CD14-positive monocyte (primary cell): ENCODE measurements around the gene VAMP5. TPM values are rescaled to one million over a fixed set of nuclear protein-coding genes. Genes with fewer than 3 reads are reported as not detected.
A peak's percentile ranks its signal among the peaks of the same experiment; 100 is the strongest.

Experiments used
- DNase-seq, 3 donors: peaks; one replicate each; pipeline ENCODE4 v3.0.0-alpha.2; 2011 to 2022
- H2AFZ ChIP-seq: 2 replicates; pipeline ENCODE4 v1.6.0; 2012; ENCODE audit warnings: mild to moderate bottlenecking, low read depth, low read length, inconsistent platforms; ENCODE audit not compliant: insufficient read depth, poor library complexity, severe bottlenecking
- H3K27ac ChIP-seq, 2 donors: 1 replicate in 1 of 2; 2 replicates in 1 of 2; pipeline ENCODE4 v1.5.1; 2012 to 2013; ENCODE audit warnings: low read length in 2 of 2, control low read depth in 1 of 2, inconsistent platforms in 1 of 2, low read depth in 1 of 2, mild to moderate bottlenecking in 1 of 2
- H3K27me3 ChIP-seq, 2 donors: one replicate each; pipeline versions ENCODE4 v1.6.0 to v1.6.1; 2011 to 2013; ENCODE audit warnings: low read length in 2 of 2; ENCODE audit not compliant: control insufficient read depth in 2 of 2, insufficient read depth in 2 of 2
- H3K36me3 ChIP-seq, 2 donors: replicated peaks in 1 of 2; 1 replicate in 1 of 2; 2 replicates in 1 of 2; pipeline versions ENCODE4 v1.5.1 to v1.6.1; 2012 to 2013; ENCODE audit warnings: low read length in 2 of 2, control low read depth in 1 of 2, inconsistent platforms in 1 of 2, mild to moderate bottlenecking in 1 of 2; ENCODE audit not compliant: insufficient read depth in 2 of 2, control insufficient read depth in 1 of 2
- H3K4me1 ChIP-seq, 2 donors: 1 replicate in 1 of 2; 2 replicates in 1 of 2; pipeline versions ENCODE4 v1.5.1 to v1.6.1; 2012 to 2013; ENCODE audit warnings: low read length in 2 of 2, control low read depth in 1 of 2, inconsistent platforms in 1 of 2, mild to moderate bottlenecking in 1 of 2, moderate library complexity in 1 of 2; ENCODE audit not compliant: insufficient read depth in 2 of 2, control insufficient read depth in 1 of 2
- H3K4me2 ChIP-seq: replicated peaks from 2 replicates; pipeline ENCODE3; 2012; ENCODE audit warnings: low read length, moderate library complexity, mild to moderate bottlenecking; ENCODE audit not compliant: poor library complexity, severe bottlenecking; ENCODE audit errors: extremely low read depth
- H3K4me3 ChIP-seq, 3 experiments: fragments of 200-600 bp in 1 of 3; sonication (generic) in 1 of 3; replicated peaks in 1 of 3; 1 replicate in 2 of 3; 2 replicates in 1 of 3; pipeline ENCODE4 v1.5.1; 2011 to 2013; ENCODE audit warnings: low read length in 3 of 3, mild to moderate bottlenecking in 3 of 3, control low read depth in 2 of 3, low read depth in 2 of 3, inconsistent platforms in 1 of 3, moderate library complexity in 1 of 3
- H3K79me2 ChIP-seq: 2 replicates; pipeline ENCODE4 v1.6.0; 2012; ENCODE audit warnings: mild to moderate bottlenecking, control low read depth, inconsistent platforms, low read length, moderate library complexity; ENCODE audit not compliant: insufficient read depth
- H3K9ac ChIP-seq: 2 replicates; pipeline ENCODE4 v1.6.0; 2017; ENCODE audit warnings: low read length, mild to moderate bottlenecking; ENCODE audit not compliant: insufficient read depth, poor library complexity, severe bottlenecking
- H3K9me3 ChIP-seq, 2 donors: replicated peaks in 1 of 2; 1 replicate in 1 of 2; 2 replicates in 1 of 2; pipeline versions ENCODE4 v1.5.1 to v1.6.1; 2012 to 2013; ENCODE audit warnings: low read length in 2 of 2, control low read depth in 1 of 2; ENCODE audit not compliant: control insufficient read depth in 1 of 2, insufficient read depth in 1 of 2
- H4K20me1 ChIP-seq: 2 replicates; pipeline ENCODE4 v1.6.0; 2012; ENCODE audit warnings: mild to moderate bottlenecking, low read length, control low read depth, moderate library complexity; ENCODE audit not compliant: insufficient read depth
- H3K27ac Mint-ChIP-seq, 7 donors: one replicate each; pipeline ENCODE4 v1.8.0; 2020; ENCODE audit warnings: mild to moderate bottlenecking in 7 of 7, mixed read lengths in 7 of 7, moderate library complexity in 6 of 7, inconsistent platforms in 2 of 7
- H3K27me3 Mint-ChIP-seq, 3 donors: one replicate each; pipeline ENCODE4 v1.8.0; 2021 to 2022; ENCODE audit warnings: low read depth in 3 of 3, mild to moderate bottlenecking in 3 of 3, mixed read lengths in 3 of 3, moderate library complexity in 3 of 3, inconsistent platforms in 1 of 3
- H3K36me3 Mint-ChIP-seq, 2 donors: one replicate each; pipeline ENCODE4 v1.8.0; 2020; ENCODE audit warnings: mixed read lengths in 2 of 2, inconsistent platforms in 1 of 2, mild to moderate bottlenecking in 1 of 2
- H3K4me1 Mint-ChIP-seq: one replicate; pipeline ENCODE4 v1.8.0; 2020; ENCODE audit warnings: mild to moderate bottlenecking, mixed read lengths
- H3K4me3 Mint-ChIP-seq, 2 donors: one replicate each; pipeline ENCODE4 v1.8.0; 2020; ENCODE audit warnings: mild to moderate bottlenecking in 2 of 2, mixed read lengths in 2 of 2, moderate library complexity in 1 of 2
- H3K9me3 Mint-ChIP-seq, 7 donors: one replicate each; pipeline ENCODE4 v1.8.0; 2020 to 2022; ENCODE audit warnings: mixed read lengths in 7 of 7, mild to moderate bottlenecking in 6 of 7, moderate library complexity in 6 of 7, inconsistent platforms in 2 of 7
- WGBS: methylation state at CpG from one replicate; pipeline ENCODE4 v1.1.5; 2013; ENCODE audit warnings: missing lambda C conversion rate; ENCODE audit not compliant: insufficient coverage; 5-methylcytosine and 5-hydroxymethylcytosine counted together
- intact Hi-C, 2 donors: fragments of 100-400 bp; cut with micrococcal nuclease; formaldehyde crosslinking; loops; one replicate each; pipeline versions ENCODE4 v1.15.0 to v1.15.1; 2023
- polyA plus RNA-seq, 3 donors: library from polyadenylated mRNA; depleted of rRNA in 1 of 3; unstranded in 2 of 3; stranded (reverse) in 1 of 3; fragments of 300-500 nt in 2 of 3; fragments of >200 nt in 1 of 3; fragmentation: Illumina TruSeq in 2 of 3; gene quantifications; 1 replicate in 2 of 3; 2 replicates in 1 of 3; pipeline ENCODE4 v1.2.3, GENCODE V29; 2012 to 2021
- TF ChIP-seq, protein P1 (sequence below): fragments of 200-600 bp; IDR thresholded peaks from one replicate; pipeline ENCODE4 v1.8.0; 2022; ENCODE audit warnings: antibody characterized with exemption, mild to moderate bottlenecking

Gene VAMP5
- polyA plus RNA-seq, 3 donors = 154 to 251 (median 171) TPM

DNA sequence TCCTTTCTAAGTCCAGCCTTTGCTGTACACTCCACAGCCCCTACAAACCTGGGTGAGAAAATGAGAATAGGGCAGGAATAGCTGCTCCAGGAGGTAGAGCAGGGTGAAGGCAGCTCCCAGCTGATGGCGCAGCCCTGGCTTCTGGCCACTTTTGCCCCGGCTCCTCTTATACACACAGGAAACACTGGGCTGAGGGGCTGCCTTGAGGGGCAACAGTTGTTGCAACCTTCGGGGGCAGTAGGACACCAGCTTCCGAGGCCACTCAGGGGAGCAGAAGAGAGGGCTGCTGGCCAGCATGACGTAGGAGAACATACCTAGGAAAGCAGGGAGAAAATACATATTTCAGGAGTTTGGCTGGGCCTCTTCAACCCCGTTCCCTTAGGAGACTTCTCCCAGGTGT lies 31.0 kb upstream of the VAMP5 start:
- no peak overlapping the region for H3K4me3 Mint-ChIP-seq
- H3K27me3 ChIP-seq = no peaks in the 10 kb centered on the region
- no peaks in the 10 kb centered on the region for H3K9me3 Mint-ChIP-seq
- H3K9ac ChIP-seq = no peak overlapping the region
- no peak overlapping the region for H3K4me2 ChIP-seq
- peaks cover 65 to 88% of the 10 kb centered on the region in 2 donors for H3K36me3 Mint-ChIP-seq
- H3K4me1 Mint-ChIP-seq = peaks cover 28% of the 10 kb centered on the region
- no peaks in the 10 kb centered on the region for H4K20me1 ChIP-seq
- peaks cover 19 to 27% of the 10 kb centered on the region in 2 donors for H3K4me1 ChIP-seq
- H3K27ac Mint-ChIP-seq = no peak overlapping the region
- H3K4me3 ChIP-seq = no peak overlapping the region
- H3K27ac ChIP-seq = no peak overlapping the region
- no peaks in the 10 kb centered on the region for H3K9me3 ChIP-seq
- WGBS = 92% methylated on average over 3 of the region's 6 CpGs
- no peak overlapping the region for H2AFZ ChIP-seq
- intact Hi-C loops = loop anchor here in 1 of 2 donors (2.0 to 5.0 kb wide), 2 partner anchors 132 to 151 kb away; no protein-coding TSS in a partner anchor
- peaks cover 0 to 2% (median 0%) of the 10 kb centered on the region in 3 donors for H3K27me3 Mint-ChIP-seq
- H3K36me3 ChIP-seq = peaks cover 48 to 80% of the 10 kb centered on the region in 2 donors
- H3K79me2 ChIP-seq = peaks cover 20% of the 10 kb centered on the region
- DNase-seq = no peak
- TF ChIP-seq, protein P1, sequence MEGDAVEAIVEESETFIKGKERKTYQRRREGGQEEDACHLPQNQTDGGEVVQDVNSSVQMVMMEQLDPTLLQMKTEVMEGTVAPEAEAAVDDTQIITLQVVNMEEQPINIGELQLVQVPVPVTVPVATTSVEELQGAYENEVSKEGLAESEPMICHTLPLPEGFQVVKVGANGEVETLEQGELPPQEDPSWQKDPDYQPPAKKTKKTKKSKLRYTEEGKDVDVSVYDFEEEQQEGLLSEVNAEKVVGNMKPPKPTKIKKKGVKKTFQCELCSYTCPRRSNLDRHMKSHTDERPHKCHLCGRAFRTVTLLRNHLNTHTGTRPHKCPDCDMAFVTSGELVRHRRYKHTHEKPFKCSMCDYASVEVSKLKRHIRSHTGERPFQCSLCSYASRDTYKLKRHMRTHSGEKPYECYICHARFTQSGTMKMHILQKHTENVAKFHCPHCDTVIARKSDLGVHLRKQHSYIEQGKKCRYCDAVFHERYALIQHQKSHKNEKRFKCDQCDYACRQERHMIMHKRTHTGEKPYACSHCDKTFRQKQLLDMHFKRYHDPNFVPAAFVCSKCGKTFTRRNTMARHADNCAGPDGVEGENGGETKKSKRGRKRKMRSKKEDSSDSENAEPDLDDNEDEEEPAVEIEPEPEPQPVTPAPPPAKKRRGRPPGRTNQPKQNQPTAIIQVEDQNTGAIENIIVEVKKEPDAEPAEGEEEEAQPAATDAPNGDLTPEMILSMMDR = no peak

DNA sequence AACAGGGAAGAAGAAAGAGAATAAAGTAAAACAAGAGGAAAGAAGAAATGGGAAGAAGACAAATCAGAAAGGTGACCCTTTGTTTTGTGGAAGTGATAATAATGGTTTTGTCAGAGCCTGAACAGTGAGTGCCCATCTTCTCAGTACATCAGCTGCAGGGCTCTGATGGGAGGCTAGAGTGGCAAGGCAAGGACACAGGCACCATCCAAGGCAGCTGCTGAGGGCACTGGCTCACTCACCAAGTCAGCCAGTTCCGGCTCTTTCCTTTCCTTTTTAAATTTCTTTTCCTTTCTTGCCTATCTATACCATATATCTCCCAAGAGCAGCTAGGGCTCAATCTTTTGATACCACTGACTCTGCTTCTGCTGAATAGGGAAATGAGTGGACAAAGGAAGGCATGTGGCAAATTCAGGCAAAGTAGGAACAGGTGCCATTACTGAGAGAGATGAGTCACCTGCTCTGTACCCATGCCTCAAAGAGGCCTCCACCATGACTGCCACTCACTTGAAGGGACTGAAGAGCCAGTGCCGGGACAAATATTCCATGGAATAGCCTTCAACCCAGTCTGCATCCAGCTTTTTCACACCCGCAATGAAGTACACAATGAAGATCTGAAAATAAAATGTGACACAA lies 29.1 kb upstream of the VAMP5 start:
- intact Hi-C loops = loop anchor here in 1 of 2 donors (5.0 kb wide), 1 partner anchor 153 kb away; no protein-coding TSS in a partner anchor
- no peak overlapping the region for H3K4me3 ChIP-seq
- peaks cover 19 to 23% of the 10 kb centered on the region in 2 donors for H3K4me1 ChIP-seq
- no peak overlapping the region for H3K4me2 ChIP-seq
- no peak overlapping the region for H3K27ac ChIP-seq
- Mint-ChIP-seq H3K9me3 (peaks cover 0 to 2% (median 0%) of the 10 kb centered on the region in 7 donors), H3K27ac (peak overlapping the region in 2 of 7 donors; percentile 4 to 62), H3K4me3 (no peak overlapping the region), H3K36me3 (peaks cover 67 to 88% of the 10 kb centered on the region in 2 donors), H3K27me3 (no peaks in the 10 kb centered on the region), H3K4me1 (peaks cover 33% of the 10 kb centered on the region)
- H4K20me1 ChIP-seq = no peaks in the 10 kb centered on the region
- WGBS = no CpG with 5 or more reads among the region's 3 CpGs
- no peak for DNase-seq
- peaks cover 49 to 79% of the 10 kb centered on the region in 2 donors for H3K36me3 ChIP-seq
- no peak overlapping the region for H3K9ac ChIP-seq
- H2AFZ ChIP-seq = no peak overlapping the region
- no peaks in the 10 kb centered on the region for H3K27me3 ChIP-seq
- TF ChIP-seq, protein P1 = no peak
- no peaks in the 10 kb centered on the region for H3K9me3 ChIP-seq
- H3K79me2 ChIP-seq = peaks cover 38% of the 10 kb centered on the region
